ENCODE results near the gene IGFBP3. TPM values are rescaled to one million over a fixed set of nuclear protein-coding genes. Genes with fewer than 3 reads are reported as not detected.
A peak's percentile ranks its signal among the peaks of the same experiment; 100 is the strongest.

IGFBP3 gene
- total and polyA plus RNA-seq, 2 of the 13 experiments (the other 11 are each of a cell fraction or from before 2014, with no cell fraction given), result 57.5 TPM; not detected in 1

GRCh38 chr7:45890125-45890901, 30.8 kb downstream of the IGFBP3 start (continued):
- peak; percentile 50 for TF ChIP-seq ZNF687 (CRISPR knock-in tag; IDR thresholded peaks at IDR 0.05)
- peak; percentile 53; the same call in 1 of the 2 replicates for TF ChIP-seq NFKB2 (CRISPR knock-in tag; IDR thresholded peaks at IDR 0.05; ENCODE audit: borderline replicate concordance)
- no peak; the same call in 1 of the 2 replicates for TF ChIP-seq ZNF616 (CRISPR knock-in tag; IDR thresholded peaks at IDR 0.05; ENCODE audit: low read depth)
- TF ChIP-seq KLF16 (CRISPR knock-in tag; IDR thresholded peaks at IDR 0.05), result 0 out of 4 replicates have a peak, but pooled peaks of 1 of the 2 experiments have one; percentile 50
- TF ChIP-seq NAIF1 (CRISPR knock-in tag; IDR thresholded peaks at IDR 0.05; ENCODE audit: borderline replicate concordance), result no peak
- no peak for TF ChIP-seq MTF1 (CRISPR knock-in tag; IDR thresholded peaks at IDR 0.05)
- peak; percentile 66; the same call in 1 of the 2 replicates for TF ChIP-seq ATF7-NPFF (CRISPR knock-in tag; IDR thresholded peaks at IDR 0.05; ENCODE audit: low read depth)
- peak; percentile 36; the same call in 1 of the 2 replicates for TF ChIP-seq FOXP4 (CRISPR knock-in tag; IDR thresholded peaks at IDR 0.05)
- 0 out of 2 replicates have a peak, but pooled peaks have one; percentile 17 for TF ChIP-seq NPAS2 (CRISPR knock-in tag; IDR thresholded peaks at IDR 0.05; ENCODE audit: borderline replicate concordance)
- TF ChIP-seq ZNF580 (CRISPR knock-in tag; IDR thresholded peaks at IDR 0.05; ENCODE audit: borderline replicate concordance, low read depth), result 0 out of 2 replicates have a peak, but pooled peaks have one; percentile 1
- no peak for TF ChIP-seq IKZF4 (CRISPR knock-in tag; IDR thresholded peaks at IDR 0.05; ENCODE audit: borderline replicate concordance, low read depth, not compliant biosample characterization)
- TF ChIP-seq ZNF44 (CRISPR knock-in tag; IDR thresholded peaks at IDR 0.05), result 0 out of 2 replicates have a peak, but pooled peaks have one; percentile 21
- 0 out of 2 replicates have a peak, but pooled peaks have one; percentile 7 for TF ChIP-seq CREM (IDR thresholded peaks at IDR 0.05)
- no peak for TF ChIP-seq CREM (CRISPR knock-in tag; IDR thresholded peaks at IDR 0.05)
- 0 out of 2 replicates have a peak, but pooled peaks have one; percentile 25 for TF ChIP-seq ZNF547 (CRISPR knock-in tag; IDR thresholded peaks at IDR 0.05)
- TF ChIP-seq ZNF891 (CRISPR knock-in tag; IDR thresholded peaks at IDR 0.05), result 0 out of 2 replicates have a peak, but pooled peaks have one; percentile 52
- TF ChIP-seq ZFX (CRISPR knock-in tag; IDR thresholded peaks at IDR 0.05; ENCODE audit: low read depth), result peak; percentile 38; the same call in 1 of the 2 replicates
- TF ChIP-seq KMT2B (CRISPR knock-in tag; IDR thresholded peaks at IDR 0.05), result peak; percentile 40; the same call in 1 of the 2 replicates
- peak; percentile 34 for TF ChIP-seq ZSCAN21 (CRISPR knock-in tag; IDR thresholded peaks at IDR 0.05; ENCODE audit: borderline replicate concordance)
- TF ChIP-seq KAT8 (CRISPR knock-in tag; IDR thresholded peaks at IDR 0.05), result peak; percentile 35
- TF ChIP-seq BCL3 (CRISPR knock-in tag; IDR thresholded peaks at IDR 0.05), result 0 out of 2 replicates have a peak, but pooled peaks have one; percentile 30

Data from HepG2 (cell line).